Spleen (tissue), 11 donors: Measurements from ENCODE around the gene KDM6A. TPM values are rescaled to one million over a fixed set of nuclear protein-coding genes. Genes with fewer than 3 reads are reported as not detected.

ENCODE experiments used
- DNase-seq: peaks from one replicate; pipeline ENCODE4 v3.0.0-alpha.2; 2020
- H3K27ac ChIP-seq, 8 donors: fragments of 200-600 bp; sonication (generic) in 7 of 8; 1 replicate in 4 of 8; 2 replicates in 4 of 8; pipeline versions ENCODE4 v1.5.0 to v1.8.0; 2016 to 2021; ENCODE audit warnings: inconsistent platforms in 4 of 8, mild to moderate bottlenecking in 4 of 8, moderate library complexity in 1 of 8
- H3K27me3 ChIP-seq, 7 donors: fragments of 200-600 bp; sonication (generic) in 6 of 7; replicated peaks in 1 of 7; 1 replicate in 4 of 7; 2 replicates in 3 of 7; pipeline versions ENCODE4 v1.5.0 to v1.8.0; 2016 to 2021; ENCODE audit warnings: inconsistent platforms in 3 of 7, mild to moderate bottlenecking in 1 of 7
- H3K36me3 ChIP-seq, 6 donors: fragments of 200-600 bp; sonication (generic) in 5 of 6; 1 replicate in 4 of 6; 2 replicates in 2 of 6; pipeline versions ENCODE4 v1.5.0 to v1.8.0; 2016 to 2021; ENCODE audit warnings: inconsistent platforms in 2 of 6
- H3K4me1 ChIP-seq, 6 donors: fragments of 200-600 bp; sonication (generic) in 5 of 6; 1 replicate in 3 of 6; 2 replicates in 3 of 6; pipeline versions ENCODE4 v1.5.0 to v1.8.0; 2016 to 2021; ENCODE audit warnings: inconsistent platforms in 3 of 6
- H3K4me3 ChIP-seq, 8 donors: fragments of 200-600 bp; sonication (generic) in 7 of 8; 1 replicate in 4 of 8; 2 replicates in 4 of 8; pipeline versions ENCODE4 v1.5.0 to v1.8.0; 2016 to 2021; ENCODE audit warnings: inconsistent platforms in 4 of 8, mild to moderate bottlenecking in 4 of 8, moderate library complexity in 2 of 8
- H3K9me3 ChIP-seq, 8 donors: fragments of 200-600 bp; sonication (generic) in 7 of 8; 1 replicate in 4 of 8; 2 replicates in 4 of 8; pipeline versions ENCODE4 v1.5.0 to v1.8.0; 2016 to 2021; ENCODE audit warnings: inconsistent platforms in 4 of 8
- CTCF ChIP-seq, 11 experiments: fragments of 200-600 bp in 7 of 11; fragments of 450-650 bp in 4 of 11; sonication (generic) in 4 of 11; IDR thresholded peaks in 8 of 11; conservative IDR thresholded peaks in 3 of 11; 1 replicate in 7 of 11; 2 replicates in 4 of 11; pipeline versions ENCODE4 v1.4.0 to v1.8.0; 2016 to 2021; ENCODE audit warnings: antibody characterized with exemption in 11 of 11, inconsistent platforms in 4 of 11, mild to moderate bottlenecking in 1 of 11
- POLR2A ChIP-seq, 3 donors: fragments of 450-650 bp; IDR thresholded peaks; one replicate each; pipeline ENCODE4 v1.5.1; 2017; ENCODE audit warnings: antibody characterized with exemption in 3 of 3, mild to moderate bottlenecking in 1 of 3
- POLR2AphosphoS5 ChIP-seq, 3 donors: sonication (generic); formaldehyde crosslinking; IDR thresholded peaks; one replicate each; pipeline ENCODE4 v1.5.1; 2017; ENCODE audit warnings: antibody characterized with exemption in 3 of 3
- WGBS, 5 donors: extraction: QIAGEN DNeasy Blood & Tissue Kit in 3 of 5; methylation state at CpG; one replicate each; pipeline versions ENCODE4 v1.1.5 to v1.1.7; 2013 to 2018; 5-methylcytosine and 5-hydroxymethylcytosine counted together
- intact Hi-C: fragments of 100-400 bp; cut with DNase I; formaldehyde crosslinking; loops from one replicate; pipeline ENCODE4 v1.15.0; 2023; ENCODE audit warnings: low total_unique reads
- polyA plus RNA-seq, 3 donors: library from polyadenylated mRNA; stranded (reverse); fragments of 200-250 nt; gene quantifications; one replicate each; pipeline ENCODE4 v1.2.1, GENCODE V29; 2013
- total RNA-seq, 7 donors: library from RNA; depleted of rRNA in 3 of 7; stranded (reverse); fragments of >200 nt in 3 of 7; fragmentation: NEBNext Ultra II Directional in 4 of 7; extraction: Animal tissue kit (Norgen Biotek cat#: 25700) in 4 of 7; gene quantifications; one replicate each; pipeline versions ENCODE4 v1.1.0 to v1.2.1, GENCODE V29; 2016 to 2021
- donor health status: healthy with polysubstance abuse.
- donor health status: DM: no; HTN: no; CAD: no; lungs with moderate emphysema.
- donor health status: DM: no; HTN: no; CAD: no.
- donor health status: Bipolar disorder and iron deficiency.
- donor health status: healthy.
- donor health status: DM: no; HTN: no; CAD: no.
- donor health status: DM: yes; HTN: yes; CAD: no.

KDM6A gene
- total and polyA plus RNA-seq, 10 donors = 8.0 to 68.2 (median 47.9) TPM

GRCh38 chrX:45154462-45154861 lies 281.5 kb downstream of the KDM6A start:
- Histone ChIP-seq H3K4me3 (no peak overlapping the region), H3K36me3 (no peaks in the 10 kb centered on the region), H3K27me3 (no peaks in the 10 kb centered on the region), H3K9me3 (no peaks in the 10 kb centered on the region), H3K27ac (no peak overlapping the region), H3K4me1 (no peaks in the 10 kb centered on the region)
- no peak for TF ChIP-seq POLR2AphosphoS5 (IDR thresholded peaks at IDR 0.05)
- DNase-seq = no peak
- intact Hi-C loops = no loop called here

GRCh38 chrX:45157647-45158046 lies 284.7 kb downstream of the KDM6A start:
- intact Hi-C loops = no loop called here
- no peak for DNase-seq
- 80 to 98% (median 95%) methylated on average over 8 to 22 of the region's 22 CpGs for WGBS, 5 donors
- Histone ChIP-seq H3K36me3 (no peaks in the 10 kb centered on the region), H3K27ac (no peak overlapping the region), H3K4me1 (no peaks in the 10 kb centered on the region), H3K27me3 (no peaks in the 10 kb centered on the region), H3K4me3 (no peak overlapping the region), H3K9me3 (peaks cover 0 to 14% (median 0%) of the 10 kb centered on the region in 8 donors)
- no peak for TF ChIP-seq POLR2AphosphoS5 (IDR thresholded peaks at IDR 0.05)
- TF ChIP-seq CTCF (IDR thresholded peaks at IDR 0.05 in 8 of 11, conservative IDR thresholded peaks at IDR 0.05 in 3 of 11) = no peak
- TF ChIP-seq POLR2A (IDR thresholded peaks at IDR 0.05) = no peak

Other genes starting within 250 kb of the KDM6A start
- gene DUSP21, start 29.2 kb upstream of the KDM6A start, total RNA-seq = not detected
- gene DUSP21, start 29.2 kb upstream of the KDM6A start, polyA plus RNA-seq = not detected